Measurements from ENCODE around the gene PCMTD2.

Gene PCMTD2

DNA sequence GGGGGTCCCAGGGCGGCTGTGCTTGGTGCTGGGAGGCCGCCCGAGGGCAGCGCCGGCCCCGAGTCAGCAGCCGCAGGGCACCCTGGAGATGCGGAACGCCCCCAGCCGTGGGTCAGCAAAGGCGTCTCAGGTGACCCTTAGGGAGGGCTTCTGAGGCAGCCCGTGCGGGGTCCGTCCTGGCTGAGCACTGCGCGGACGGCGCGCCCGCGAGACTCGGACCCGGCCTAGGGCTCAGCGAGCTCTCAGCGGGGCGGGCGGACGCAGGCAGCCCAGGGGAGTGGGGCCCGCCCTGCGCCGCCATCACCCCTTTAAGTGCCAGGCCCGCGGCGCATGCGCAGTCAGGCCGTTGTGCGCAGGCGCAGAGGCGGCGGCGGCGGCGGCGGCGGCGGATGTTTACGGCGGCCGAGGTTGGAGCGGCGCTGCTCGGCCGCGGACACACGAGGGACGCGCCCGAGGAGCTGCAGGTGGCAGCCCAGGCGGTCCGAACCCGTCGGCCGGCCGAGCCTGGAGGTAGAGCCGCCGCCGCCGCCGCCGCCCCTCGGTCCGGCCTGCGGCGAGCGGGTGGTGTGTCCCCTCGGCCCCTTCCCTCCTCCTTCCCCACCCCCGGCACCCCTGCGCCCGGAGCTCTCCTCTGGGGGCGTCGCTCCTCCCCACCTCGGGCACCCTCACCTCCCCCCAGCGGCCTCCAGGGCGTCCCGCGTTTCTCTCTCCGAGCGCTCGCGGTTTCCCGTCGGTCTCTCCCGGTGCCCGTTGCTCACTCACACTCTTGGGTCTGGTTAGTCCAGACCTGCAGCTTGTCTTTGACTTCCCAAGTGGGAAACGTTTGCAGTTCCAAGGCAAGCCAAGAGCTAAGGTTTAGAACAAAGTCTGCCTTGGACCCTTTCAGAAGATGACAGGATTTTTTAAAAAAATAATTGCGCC, at the start of gene PCMTD2:
PCMTD2 (plus strand) TSS at position 388 of the 921 bp plus-strand sequence. CDS start 4,218 bp downstream, outside the sequence.
- Histone ChIP-seq H3K4me3 (ENCODE audit: low read depth in 1 of 2, low read length in 1 of 2) (peak within 1 kb of the TSS; percentile 75 to 97), H3K36me3 (peaks cover under 1% of the 10 kb centered on the region), H3K27ac (peak within 1 kb of the TSS; percentile 84), H3K4me1 (ENCODE audit: control insufficient read depth in 1 of 2, insufficient read depth in 1 of 2, low read depth in 1 of 2, low read length in 1 of 2) (peaks cover 14 to 21% of the 10 kb centered on the region in 2 experiments), H3K9me3 (no peaks in the 10 kb centered on the region), H3K27me3 (peaks cover 21% of the 10 kb centered on the region)
- TF ChIP-seq CTCF (IDR thresholded peaks at IDR 0.05) = peak; percentile 26

DNA sequence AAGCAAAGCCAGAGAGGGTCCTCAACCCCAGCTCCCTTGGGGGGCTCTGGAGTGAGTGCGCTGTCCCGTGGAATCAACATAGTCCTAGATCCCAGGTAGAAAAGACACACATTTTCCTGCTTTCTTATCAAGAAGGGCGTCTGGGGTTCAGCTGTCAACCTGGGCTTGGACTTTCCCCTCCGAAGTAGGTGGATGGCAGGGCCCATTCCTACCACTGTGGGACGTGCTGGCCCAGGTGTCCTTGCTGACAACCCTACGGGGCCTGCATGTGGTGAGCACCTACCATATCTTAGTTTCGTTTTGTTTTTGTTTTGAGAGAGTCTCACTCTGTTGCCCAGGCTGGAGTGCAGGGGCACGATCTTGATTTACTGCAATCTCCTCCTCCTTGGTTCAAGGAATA, 48.9 kb upstream of the PCMTD2 start:
- Histone ChIP-seq H3K9me3 (no peaks in the 10 kb centered on the region), H3K27ac (no peak overlapping the region), H3K4me3 (ENCODE audit: low read depth in 1 of 2, low read length in 1 of 2) (no peak overlapping the region), H3K4me1 (ENCODE audit: control insufficient read depth in 1 of 2, insufficient read depth in 1 of 2, low read depth in 1 of 2, low read length in 1 of 2) (no peaks in the 10 kb centered on the region), H3K36me3 (no peaks in the 10 kb centered on the region), H3K27me3 (no peaks in the 10 kb centered on the region)
- no peak for TF ChIP-seq CTCF (IDR thresholded peaks at IDR 0.05)

DNA sequence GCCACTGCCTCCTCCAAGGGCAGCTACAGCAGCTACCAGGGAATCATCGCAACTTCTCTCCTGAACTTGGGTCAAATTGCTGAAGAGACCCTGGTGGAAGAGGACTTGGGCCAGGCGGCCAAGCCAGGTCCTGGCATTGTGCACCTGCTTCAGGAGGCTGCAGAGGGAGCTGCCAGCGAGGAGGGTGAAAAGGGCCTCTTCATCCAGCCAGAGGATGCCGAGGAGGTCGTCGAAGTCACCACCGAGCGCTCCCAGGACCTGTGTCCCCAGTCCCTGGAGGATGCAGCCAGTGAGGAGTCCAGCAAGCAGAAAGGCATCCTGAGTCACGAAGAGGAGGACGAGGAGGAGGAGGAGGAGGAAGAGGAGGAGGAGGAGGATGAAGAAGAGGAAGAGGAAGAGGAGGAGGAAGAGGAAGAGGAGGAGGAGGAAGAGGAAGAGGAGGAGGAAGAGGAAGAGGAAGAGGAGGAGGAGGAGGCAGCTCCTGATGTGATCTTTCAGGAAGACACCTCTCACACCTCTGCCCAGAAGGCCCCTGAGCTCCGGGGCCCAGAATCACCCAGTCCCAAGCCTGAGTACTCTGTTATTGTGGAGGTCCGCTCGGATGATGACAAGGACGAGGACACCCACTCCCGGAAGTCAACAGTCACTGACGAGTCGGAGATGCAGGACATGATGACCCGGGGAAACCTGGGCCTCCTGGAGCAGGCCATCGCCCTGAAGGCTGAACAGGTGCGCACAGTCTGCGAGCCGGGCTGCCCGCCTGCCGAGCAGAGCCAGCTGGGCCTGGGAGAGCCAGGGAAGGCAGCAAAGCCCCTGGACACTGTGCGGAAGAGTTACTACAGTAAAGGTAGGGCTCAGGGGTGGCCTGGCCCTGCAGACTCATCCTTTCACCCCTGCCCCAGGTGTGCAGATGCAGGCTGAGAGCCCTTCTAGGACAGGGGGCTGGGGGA, 47.6 kb upstream of the PCMTD2 start:
- H3K27me3 ChIP-seq = no peaks in the 10 kb centered on the region
- H3K27ac ChIP-seq = no peak overlapping the region
- H3K4me1 ChIP-seq (ENCODE audit: control insufficient read depth in 1 of 2, insufficient read depth in 1 of 2, low read depth in 1 of 2, low read length in 1 of 2) = no peaks in the 10 kb centered on the region
- H3K9me3 ChIP-seq = no peaks in the 10 kb centered on the region
- TF ChIP-seq CTCF (IDR thresholded peaks at IDR 0.05) = no peak
- H3K4me3 ChIP-seq (ENCODE audit: low read depth in 1 of 2, low read length in 1 of 2) = no peak overlapping the region
- H3K36me3 ChIP-seq = no peaks in the 10 kb centered on the region

DNA sequence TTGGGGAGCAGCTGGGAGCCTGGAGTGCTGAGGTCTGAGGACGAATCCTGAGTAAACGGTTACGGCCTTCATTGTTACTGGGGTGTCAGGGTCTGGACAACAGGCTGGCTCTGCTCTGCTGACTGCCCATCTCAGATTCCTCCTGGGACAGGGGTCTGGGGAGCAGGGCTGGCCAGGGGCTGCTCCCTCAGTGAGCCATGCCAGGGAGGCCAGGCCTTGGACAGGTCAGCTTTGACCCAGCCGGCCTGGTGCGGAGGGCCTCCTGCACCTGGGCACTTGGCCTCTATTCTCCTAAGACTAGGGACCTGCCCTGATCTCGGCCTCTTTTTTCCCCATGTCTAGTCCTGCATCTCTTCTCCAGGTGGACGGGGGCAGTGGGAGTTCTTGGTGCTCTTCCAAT, 46.4 kb upstream of the PCMTD2 start:
- Histone ChIP-seq H3K36me3 (no peaks in the 10 kb centered on the region), H3K4me1 (ENCODE audit: control insufficient read depth in 1 of 2, insufficient read depth in 1 of 2, low read depth in 1 of 2, low read length in 1 of 2) (no peaks in the 10 kb centered on the region), H3K4me3 (ENCODE audit: low read depth in 1 of 2, low read length in 1 of 2) (no peak overlapping the region), H3K27ac (no peak overlapping the region), H3K27me3 (no peaks in the 10 kb centered on the region), H3K9me3 (no peaks in the 10 kb centered on the region)
- TF ChIP-seq CTCF (IDR thresholded peaks at IDR 0.05) = no peak

DNA sequence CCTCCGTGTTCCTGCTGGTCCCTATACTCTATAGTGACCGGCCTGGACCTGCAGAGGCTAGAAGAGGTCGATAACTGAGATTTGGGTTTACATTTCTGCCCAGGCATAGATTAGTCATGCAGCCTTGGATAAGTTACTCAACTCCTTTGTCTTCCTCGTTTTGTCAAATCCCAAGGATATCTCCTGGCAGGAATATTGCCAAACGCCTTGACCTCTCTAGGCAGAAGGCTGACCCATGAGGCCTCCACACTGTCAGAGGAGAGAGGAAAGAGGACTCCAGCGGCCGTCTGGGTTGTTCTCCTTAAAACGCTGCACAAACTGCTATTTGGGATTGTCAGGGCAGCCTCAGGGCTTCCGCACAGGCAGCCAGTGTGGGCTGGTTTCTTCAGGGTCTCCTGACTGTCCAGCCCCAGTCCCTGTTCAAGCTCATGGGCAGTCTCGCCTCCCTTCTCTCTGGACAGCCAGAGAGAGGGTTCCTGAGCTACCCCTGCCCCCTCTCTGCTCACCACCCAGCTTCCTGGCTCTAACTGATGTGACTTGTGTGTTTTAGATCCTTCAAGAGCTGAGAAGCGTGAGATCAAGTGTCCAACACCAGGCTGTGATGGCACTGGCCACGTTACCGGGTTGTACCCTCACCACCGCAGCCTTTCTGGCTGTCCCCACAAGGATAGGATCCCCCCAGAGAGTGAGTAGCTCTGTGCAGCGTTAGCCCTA, 44.7 kb upstream of the PCMTD2 start:
- H3K36me3 ChIP-seq = no peaks in the 10 kb centered on the region
- no peak overlapping the region for H3K27ac ChIP-seq
- no peak overlapping the region for H3K4me3 ChIP-seq (ENCODE audit: low read depth in 1 of 2, low read length in 1 of 2)
- H3K27me3 ChIP-seq = no peaks in the 10 kb centered on the region
- TF ChIP-seq CTCF (IDR thresholded peaks at IDR 0.05) = no peak
- no peaks in the 10 kb centered on the region for H3K9me3 ChIP-seq
- H3K4me1 ChIP-seq (ENCODE audit: control insufficient read depth in 1 of 2, insufficient read depth in 1 of 2, low read depth in 1 of 2, low read length in 1 of 2) = no peaks in the 10 kb centered on the region
